Natural killer cell treated with Interleukin-12 subunit alpha and Interleukin-12 subunit beta and Interleukin-15 and Interleukin-18, amount 100 ng/mL, for 72 hours (primary cell): Measurements from ENCODE around the gene HVCN1. TPM values are rescaled to one million over a fixed set of nuclear protein-coding genes. Genes with fewer than 3 reads are reported as not detected.

Source experiments
- ATAC-seq, 2 donors: fragments of 150-1000 bp; cut with Tn5 transposase in 1 of 2; sonication (Bioruptor Pico), chemical (Tn5 transposase) in 1 of 2; 2 replicates each; pipeline ENCODE4 v1.10.0; 2021
- DNase-seq: peaks from one replicate; pipeline ENCODE4 v3.0.0; 2022; ENCODE audit warnings: low spot score
- H3K27ac Mint-ChIP-seq, 2 donors: 1 replicate in 1 of 2; 2 replicates in 1 of 2; pipeline ENCODE4 v1.8.0; 2022; ENCODE audit warnings: mixed read lengths in 2 of 2, mild to moderate bottlenecking in 1 of 2, moderate library complexity in 1 of 2
- H3K27me3 Mint-ChIP-seq, 2 donors: 1 replicate in 1 of 2; 2 replicates in 1 of 2; pipeline ENCODE4 v1.8.0; 2022; ENCODE audit warnings: mixed read lengths in 2 of 2
- H3K36me3 Mint-ChIP-seq: one replicate; pipeline ENCODE4 v1.8.0; 2022; ENCODE audit warnings: mixed read lengths
- H3K4me1 Mint-ChIP-seq, 2 donors: 1 replicate in 1 of 2; 2 replicates in 1 of 2; pipeline ENCODE4 v1.8.0; 2022; ENCODE audit warnings: low read depth in 2 of 2, mixed read lengths in 2 of 2, mild to moderate bottlenecking in 1 of 2
- H3K4me3 Mint-ChIP-seq: one replicate; pipeline ENCODE4 v1.8.0; 2022; ENCODE audit warnings: mixed read lengths
- H3K9me3 Mint-ChIP-seq: 2 replicates; pipeline ENCODE4 v1.8.0; 2022; ENCODE audit warnings: mixed read lengths
- total RNA-seq, 2 donors: library from RNA; stranded (reverse); gene quantifications; one replicate each; pipeline ENCODE4 v1.2.3, GENCODE V29; 2022

Gene HVCN1
- total RNA-seq, 2 donors from 2014 or later = 1.00 to 3.3 TPM

GRCh38 chr12:110720516-110720915, 31.6 kb upstream of the HVCN1 start:
- Mint-ChIP-seq H3K9me3 (no peaks in the 10 kb centered on the region), H3K27me3 (no peaks in the 10 kb centered on the region), H3K4me3 (no peak overlapping the region), H3K27ac (no peak overlapping the region), H3K36me3 (peaks cover 43% of the 10 kb centered on the region), H3K4me1 (peaks cover 5 to 15% of the 10 kb centered on the region in 2 donors)
- no peak for DNase-seq
- no peak for ATAC-seq

DNA sequence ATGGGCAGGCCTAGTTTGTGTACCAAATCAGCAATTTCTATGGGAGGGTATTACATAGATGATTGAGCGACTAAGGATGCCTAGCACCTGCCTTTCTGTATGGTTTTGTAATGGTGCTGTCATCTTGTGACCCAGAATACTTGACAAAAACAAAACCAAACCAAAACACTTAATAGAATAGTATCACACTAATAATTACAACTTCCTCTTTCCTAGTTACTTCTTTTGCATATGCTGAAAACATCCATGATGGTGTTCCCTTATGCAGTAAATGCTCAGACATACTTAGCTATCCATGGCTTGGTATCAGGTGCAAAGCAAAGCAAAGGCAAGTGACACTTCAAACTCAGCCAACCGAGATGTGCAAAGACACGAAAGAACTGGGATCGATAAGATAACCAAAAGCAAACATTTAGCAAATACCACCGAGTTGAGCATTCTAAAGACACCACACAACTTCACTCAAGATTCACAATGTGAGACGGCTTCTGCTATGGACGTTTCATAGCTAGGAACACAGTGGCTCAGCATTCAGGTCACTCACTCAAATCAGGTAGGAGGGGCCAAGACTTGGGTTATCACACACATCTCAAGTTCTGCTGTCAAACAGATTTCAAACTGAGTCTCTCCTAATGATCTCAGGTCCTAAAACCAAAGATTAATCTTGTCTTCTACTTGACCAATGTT, 29.4 kb upstream of the HVCN1 start:
- H3K4me3 Mint-ChIP-seq = no peak overlapping the region
- H3K36me3 Mint-ChIP-seq = peaks cover 37% of the 10 kb centered on the region
- no peak overlapping the region for H3K27ac Mint-ChIP-seq
- H3K9me3 Mint-ChIP-seq = no peaks in the 10 kb centered on the region
- ATAC-seq (no peak), DNase-seq (no peak)
- H3K4me1 Mint-ChIP-seq = peaks cover 0 to 9% of the 10 kb centered on the region in 2 donors
- no peaks in the 10 kb centered on the region for H3K27me3 Mint-ChIP-seq

DNA sequence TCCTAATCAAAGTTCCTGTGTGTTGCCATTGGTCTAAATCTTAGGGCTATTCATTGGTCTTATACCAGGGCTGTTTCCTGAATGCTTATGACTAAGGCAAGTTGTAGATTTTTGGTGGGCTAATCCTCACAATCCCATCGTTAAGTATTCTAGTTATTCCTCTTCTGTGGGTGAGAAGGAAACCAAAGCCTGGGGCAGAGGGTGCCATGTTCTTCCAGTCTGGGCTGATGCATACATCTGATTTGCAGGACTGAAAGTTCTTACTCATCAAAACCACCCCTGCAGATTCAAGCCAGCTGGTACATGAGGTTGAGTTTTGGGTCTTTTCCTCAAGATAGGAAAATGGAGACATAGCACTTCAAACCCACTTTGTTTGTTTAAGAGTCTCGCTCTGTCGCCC, 28.1 kb upstream of the HVCN1 start:
- H3K36me3 Mint-ChIP-seq = peaks cover 32% of the 10 kb centered on the region
- H3K9me3 Mint-ChIP-seq = no peaks in the 10 kb centered on the region
- no peak for ATAC-seq
- H3K27me3 Mint-ChIP-seq = no peaks in the 10 kb centered on the region
- no peak overlapping the region for H3K27ac Mint-ChIP-seq
- no peak overlapping the region for H3K4me3 Mint-ChIP-seq
- peaks cover 0 to 5% of the 10 kb centered on the region in 2 donors for H3K4me1 Mint-ChIP-seq
- no peak for DNase-seq

GRCh38 chr12:110708917-110709316, 20.0 kb upstream of the HVCN1 start:
- Mint-ChIP-seq H3K4me1 (peaks cover 0 to 3% of the 10 kb centered on the region in 2 donors), H3K27ac (no peak overlapping the region), H3K36me3 (no peaks in the 10 kb centered on the region), H3K9me3 (no peaks in the 10 kb centered on the region), H3K4me3 (no peak overlapping the region), H3K27me3 (no peaks in the 10 kb centered on the region)
- ATAC-seq = no peak
- no peak for DNase-seq

DNA sequence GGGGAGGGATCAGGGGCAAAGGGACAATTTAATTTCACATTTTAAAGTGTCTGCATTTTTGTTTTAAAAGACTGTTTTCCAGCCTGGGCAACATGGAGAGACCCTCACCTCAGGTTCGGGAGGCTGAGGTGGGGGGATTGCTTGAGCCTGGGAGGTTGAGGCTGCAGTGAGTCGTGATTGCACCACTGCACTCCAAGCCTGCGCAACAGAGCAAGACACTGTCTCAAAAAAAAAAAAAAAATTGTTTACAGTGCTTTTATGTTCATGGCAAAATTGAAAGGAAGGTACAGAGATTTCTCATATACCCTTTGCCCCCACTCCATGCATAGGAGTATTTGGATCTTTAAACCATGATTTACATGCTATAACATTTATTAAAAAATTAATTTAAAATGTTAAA, 16.4 kb upstream of the HVCN1 start:
- DNase-seq = no peak
- Mint-ChIP-seq H3K36me3 (no peaks in the 10 kb centered on the region), H3K4me1 (peaks cover 0 to 3% of the 10 kb centered on the region in 2 donors), H3K27ac (no peak overlapping the region), H3K4me3 (no peak overlapping the region), H3K27me3 (no peaks in the 10 kb centered on the region), H3K9me3 (no peaks in the 10 kb centered on the region)
- no peak for ATAC-seq

DNA sequence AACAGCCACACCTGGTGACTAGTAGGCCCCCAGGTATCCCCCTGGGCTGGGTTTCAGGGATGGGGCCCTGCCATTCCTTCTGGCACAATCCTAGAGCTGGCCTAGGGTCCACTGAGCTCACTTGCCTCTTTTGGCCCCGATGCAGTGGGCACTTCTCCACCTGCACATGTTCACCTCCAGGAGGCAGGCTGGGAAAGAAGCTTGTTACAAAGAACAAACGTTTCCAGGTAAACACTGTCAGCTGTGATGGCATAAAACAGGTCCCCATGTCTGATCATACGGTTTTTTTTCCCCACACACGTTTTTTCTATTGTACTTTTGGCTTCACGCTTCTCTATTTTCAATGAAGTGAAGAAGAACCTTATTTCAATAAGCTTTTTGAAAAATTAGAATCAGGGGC, 15.8 kb upstream of the HVCN1 start:
- H3K4me3 Mint-ChIP-seq = no peak overlapping the region
- ATAC-seq (no peak), DNase-seq (peak; percentile 20)
- no peaks in the 10 kb centered on the region for H3K27me3 Mint-ChIP-seq
- peaks cover 0 to 3% of the 10 kb centered on the region in 2 donors for H3K4me1 Mint-ChIP-seq
- no peaks in the 10 kb centered on the region for H3K9me3 Mint-ChIP-seq
- H3K27ac Mint-ChIP-seq = no peak overlapping the region
- no peaks in the 10 kb centered on the region for H3K36me3 Mint-ChIP-seq

DNA sequence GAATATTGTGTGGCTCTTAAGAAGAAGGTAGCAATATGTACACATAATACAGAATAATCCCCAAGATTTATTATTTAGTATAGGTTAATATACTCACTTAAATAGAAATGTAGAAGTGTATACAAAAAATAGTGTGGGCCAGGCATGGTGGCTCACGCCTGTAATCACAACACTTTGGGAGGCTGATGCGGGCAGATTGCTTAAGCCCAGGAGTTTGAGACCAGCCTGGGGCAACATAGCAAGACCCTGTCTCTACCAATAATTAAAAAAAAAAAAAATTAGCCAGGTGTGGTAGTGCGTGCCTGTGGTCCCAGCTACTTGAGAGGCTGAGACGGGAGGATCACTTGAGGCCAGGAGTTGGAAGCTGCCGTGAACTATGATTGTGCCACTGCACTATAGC, 15.3 kb upstream of the HVCN1 start:
- no peaks in the 10 kb centered on the region for H3K36me3 Mint-ChIP-seq
- no peak overlapping the region for H3K27ac Mint-ChIP-seq

DNA sequence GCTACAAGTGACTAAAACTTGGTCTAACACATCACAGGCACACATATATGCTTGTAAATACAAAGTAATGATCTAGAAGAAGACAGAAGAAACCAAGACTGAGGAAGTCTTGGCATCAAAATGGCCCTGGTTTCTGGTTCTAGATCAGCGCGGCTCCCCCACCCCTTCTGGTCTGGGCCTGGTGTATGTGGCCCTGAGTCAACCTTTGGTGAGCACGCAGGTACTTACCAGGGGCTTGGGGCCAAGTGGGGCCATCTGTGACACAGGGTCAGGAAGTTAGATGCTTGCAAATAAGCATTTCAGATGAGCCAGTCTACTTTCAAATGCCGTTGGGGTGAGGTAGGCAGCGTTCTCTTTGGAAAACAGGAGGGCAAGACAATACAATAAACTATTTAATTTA, 13.2 kb upstream of the HVCN1 start:
- peak; percentile 55 for DNase-seq
- Mint-ChIP-seq H3K4me3 (no peak overlapping the region), H3K4me1 (peaks cover 3 to 7% of the 10 kb centered on the region in 2 donors), H3K36me3 (no peaks in the 10 kb centered on the region), H3K27me3 (no peaks in the 10 kb centered on the region), H3K27ac (no peak overlapping the region), H3K9me3 (no peaks in the 10 kb centered on the region)
- no peak for ATAC-seq

More for the DNA sequence above, 15.3 kb upstream of the HVCN1 start:
- H3K27me3 Mint-ChIP-seq = no peaks in the 10 kb centered on the region
- ATAC-seq (no peak), DNase-seq (peak; percentile 1)
- peaks cover 0 to 3% of the 10 kb centered on the region in 2 donors for H3K4me1 Mint-ChIP-seq
- no peaks in the 10 kb centered on the region for H3K9me3 Mint-ChIP-seq
- H3K4me3 Mint-ChIP-seq = no peak overlapping the region

GRCh38 chr12:110699591-110700445, 10.9 kb upstream of the HVCN1 start:
- H3K4me3 Mint-ChIP-seq = no peak overlapping the region
- H3K36me3 Mint-ChIP-seq = no peaks in the 10 kb centered on the region
- peaks cover 3 to 12% of the 10 kb centered on the region in 2 donors for H3K4me1 Mint-ChIP-seq
- H3K9me3 Mint-ChIP-seq = no peaks in the 10 kb centered on the region
- H3K27ac Mint-ChIP-seq = no peak overlapping the region
- H3K27me3 Mint-ChIP-seq = no peaks in the 10 kb centered on the region
- ATAC-seq (no peak), DNase-seq (no peak)

GRCh38 chr12:110698171-110698902, 9.4 kb upstream of the HVCN1 start:
- peaks cover 3 to 12% of the 10 kb centered on the region in 2 donors for H3K4me1 Mint-ChIP-seq

GRCh38 chr12:110697236-110697635, 8.3 kb upstream of the HVCN1 start:
- no peaks in the 10 kb centered on the region for H3K36me3 Mint-ChIP-seq

More at GRCh38 chr12:110698171-110698902, 9.4 kb upstream of the HVCN1 start:
- ATAC-seq = peak; percentile 91 to 93
- H3K9me3 Mint-ChIP-seq = no peaks in the 10 kb centered on the region
- DNase-seq = peak; percentile 79
- no peaks in the 10 kb centered on the region for H3K27me3 Mint-ChIP-seq
- H3K4me3 Mint-ChIP-seq = no peak overlapping the region
- no peaks in the 10 kb centered on the region for H3K36me3 Mint-ChIP-seq
- no peak overlapping the region for H3K27ac Mint-ChIP-seq

GRCh38 chr12:110696283-110696682, 7.4 kb upstream of the HVCN1 start:
- peak overlapping the region in 1 of 2 donors; percentile 21 for H3K27ac Mint-ChIP-seq
- H3K27me3 Mint-ChIP-seq = no peaks in the 10 kb centered on the region
- H3K9me3 Mint-ChIP-seq = no peaks in the 10 kb centered on the region
- ATAC-seq = no peak
- peaks cover 9 to 12% of the 10 kb centered on the region in 2 donors for H3K4me1 Mint-ChIP-seq
- no peak for DNase-seq
- no peak overlapping the region for H3K4me3 Mint-ChIP-seq
- no peaks in the 10 kb centered on the region for H3K36me3 Mint-ChIP-seq

More at GRCh38 chr12:110697236-110697635, 8.3 kb upstream of the HVCN1 start:
- H3K4me3 Mint-ChIP-seq = no peak overlapping the region
- peaks cover 3 to 12% of the 10 kb centered on the region in 2 donors for H3K4me1 Mint-ChIP-seq
- no peak for ATAC-seq
- no peaks in the 10 kb centered on the region for H3K27me3 Mint-ChIP-seq
- no peak for DNase-seq
- peak overlapping the region in 1 of 2 donors; percentile 21 for H3K27ac Mint-ChIP-seq
- no peaks in the 10 kb centered on the region for H3K9me3 Mint-ChIP-seq

- H3K9me3 Mint-ChIP-seq = no peaks in the 10 kb centered on the region
- H3K36me3 Mint-ChIP-seq = no peaks in the 10 kb centered on the region
- H3K4me1 Mint-ChIP-seq = peaks cover 17 to 24% of the 10 kb centered on the region in 2 donors
- peak overlapping the region in 1 of 2 donors; percentile 19 for H3K27ac Mint-ChIP-seq
- DNase-seq (no peak), ATAC-seq (no peak)
- H3K4me3 Mint-ChIP-seq = no peak overlapping the region
- H3K27me3 Mint-ChIP-seq = no peaks in the 10 kb centered on the region
These were observed 5.5 kb upstream of the HVCN1 start for GRCh38 chr12:110694330-110694901.
